HG02973 (cell line): ENCODE data around the gene KRTAP19-6.
"Not testable (repeated sequence)": the region's sequence is repeated elsewhere in the genome, so short reads cannot be mapped to it uniquely, and the experiment has no call there.

ENCODE experiments used
- ATAC-seq: cut with Tn5 transposase; IDR thresholded peaks from one replicate; pipeline ENCODE4 v1.9.1; 2021; ENCODE audit warnings: moderate library complexity; ENCODE audit not compliant: unreplicated experiment

KRTAP19-6 gene, protein sequence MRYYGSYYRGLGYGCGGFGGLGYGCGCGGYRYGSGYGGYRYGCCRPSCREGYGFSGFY

DNA sequence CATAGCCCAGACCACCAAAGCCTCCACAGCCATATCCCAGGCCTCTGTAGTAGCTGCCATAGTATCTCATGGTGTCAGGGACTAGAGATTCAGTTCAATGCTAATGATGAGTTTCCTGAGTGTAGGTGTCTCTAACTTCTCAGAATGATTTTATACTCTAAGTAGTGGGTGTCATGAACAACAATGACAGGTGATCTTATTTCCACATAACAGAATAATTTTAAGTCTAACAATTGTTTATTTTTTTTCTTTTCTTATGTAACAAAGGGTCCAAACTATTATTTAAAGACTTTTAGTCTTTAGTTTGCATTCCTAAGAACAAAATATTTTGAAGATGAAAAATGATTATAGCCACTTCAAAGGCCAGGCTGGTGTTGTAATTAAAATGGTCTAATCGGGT, at the start of gene KRTAP19-6:
Gene KRTAP19-6 (minus strand): TSS at position 101 of the 400 bp plus-strand sequence. CDS start 31 bp downstream, at position 70.
- ATAC-seq: no peak

DNA sequence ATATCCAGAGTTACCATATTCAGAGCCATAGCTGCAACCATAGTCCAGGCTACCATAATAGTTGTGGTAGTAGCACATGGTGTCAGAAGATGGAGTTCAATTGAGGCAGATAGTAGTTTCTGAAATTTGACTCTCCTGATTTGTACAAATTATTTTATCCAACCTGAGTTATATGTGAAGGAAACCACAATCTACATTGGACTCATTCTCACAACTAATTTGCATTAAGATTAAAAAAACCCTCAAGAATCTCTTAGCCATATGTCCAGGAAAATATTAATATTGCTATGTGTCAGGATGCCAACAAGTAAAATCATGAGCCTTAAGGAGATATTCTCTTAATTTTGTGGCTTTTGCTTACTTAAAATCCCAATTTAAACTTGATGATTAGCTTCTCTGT, 48.6 kb upstream of the KRTAP19-6 start, which contains the start of gene KRTAP22-2:
Gene KRTAP22-2 (minus strand): TSS at position 101 of the 400 bp plus-strand sequence.
- no peak for ATAC-seq

DNA sequence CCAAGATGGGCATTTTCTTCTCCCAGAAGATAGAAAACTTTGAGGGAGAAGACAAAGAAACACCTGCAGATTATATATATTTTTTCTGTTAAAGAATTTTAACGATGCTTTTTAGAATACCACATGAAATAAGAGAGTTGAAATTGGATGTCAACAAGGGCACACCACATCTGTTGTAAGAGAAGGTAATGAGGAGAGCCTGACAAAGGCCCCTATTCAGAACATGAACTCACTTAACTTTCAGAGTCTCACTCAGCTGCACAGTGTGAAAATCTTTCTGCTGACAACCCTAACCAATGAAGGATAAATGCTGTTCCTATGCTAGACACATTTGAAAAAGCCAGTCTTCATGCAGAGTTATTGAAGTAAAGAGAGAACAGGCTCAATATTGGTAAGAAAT, 41.2 kb upstream of the KRTAP19-6 start:
- no peak for ATAC-seq

DNA sequence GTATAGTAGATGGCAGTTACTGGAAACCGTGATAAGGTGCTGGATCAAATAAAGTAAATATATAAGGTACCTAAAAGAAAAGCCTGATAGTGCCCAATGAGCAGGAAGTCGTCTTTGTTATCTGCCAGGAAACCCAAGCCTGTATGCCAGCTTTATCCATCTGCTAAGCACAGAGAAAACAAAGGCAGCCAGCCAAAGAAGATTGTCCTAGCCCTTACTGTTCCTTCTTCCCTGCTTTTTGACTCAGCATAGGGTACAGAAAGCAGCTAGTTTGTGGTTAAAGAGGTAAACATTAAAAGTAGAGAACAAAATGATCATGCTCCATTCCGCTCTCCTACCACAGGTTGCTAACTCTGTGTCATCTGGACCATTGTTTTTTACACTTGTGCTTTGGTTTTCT, 38.5 kb upstream of the KRTAP19-6 start:
- ATAC-seq: no peak

DNA sequence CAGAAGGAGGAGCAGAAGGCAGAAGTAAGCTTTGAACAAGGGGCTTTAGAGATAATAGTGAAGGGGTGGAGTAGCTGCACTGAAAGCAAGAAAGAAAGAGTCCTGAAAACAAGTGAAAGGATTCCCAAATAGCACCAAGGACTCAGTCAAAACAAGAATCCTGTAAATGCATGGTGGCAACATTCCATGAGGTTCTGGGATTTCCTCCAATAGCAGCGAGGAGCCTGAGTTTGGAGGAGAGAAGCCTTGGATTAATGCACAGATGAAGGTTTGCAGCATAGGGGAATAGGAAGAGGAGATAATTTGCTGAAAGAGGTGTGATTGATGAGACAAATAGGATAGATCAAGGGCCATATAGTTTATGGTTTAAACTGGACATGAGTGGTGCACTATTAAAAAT, 37.7 kb upstream of the KRTAP19-6 start:
- no peak for ATAC-seq

DNA sequence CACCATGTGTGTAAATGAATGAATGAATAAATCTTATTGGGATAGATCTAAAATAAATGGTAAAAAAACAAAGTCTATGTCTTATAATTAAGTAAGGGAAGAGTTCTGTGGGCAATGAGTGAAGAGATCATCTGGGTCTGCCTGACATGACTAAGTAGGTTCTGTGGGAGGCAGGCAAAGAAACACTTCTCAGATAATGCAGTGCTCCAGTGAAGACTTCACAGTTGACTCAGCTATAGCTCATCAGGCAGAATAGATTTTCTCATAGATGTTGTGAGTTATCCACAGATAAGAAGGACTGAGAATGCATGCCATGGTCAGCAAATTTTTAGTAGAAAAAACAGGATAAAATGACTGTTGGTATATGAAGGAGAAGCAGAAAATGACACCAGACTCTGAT, 36.1 kb upstream of the KRTAP19-6 start:
- ATAC-seq: no peak

DNA sequence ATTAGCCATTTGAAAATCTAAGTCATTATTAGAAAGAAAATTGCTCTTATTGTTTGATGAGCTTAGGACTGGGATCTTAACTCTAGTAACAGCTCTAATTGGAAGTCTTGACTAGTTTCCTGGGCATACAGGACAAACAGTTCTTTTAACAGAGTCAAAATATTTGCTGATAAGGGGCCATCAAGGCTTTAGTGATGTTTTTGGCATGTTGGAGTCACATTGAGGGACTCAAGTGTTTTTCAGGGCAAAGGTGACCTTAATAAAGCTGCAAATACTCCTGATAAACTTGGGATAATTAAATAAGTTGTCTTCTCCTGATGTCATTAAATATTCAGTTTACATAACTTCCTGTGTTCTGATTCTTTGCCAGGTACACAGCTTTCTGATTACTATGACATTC, 26.0 kb upstream of the KRTAP19-6 start:
- ATAC-seq: no peak

DNA sequence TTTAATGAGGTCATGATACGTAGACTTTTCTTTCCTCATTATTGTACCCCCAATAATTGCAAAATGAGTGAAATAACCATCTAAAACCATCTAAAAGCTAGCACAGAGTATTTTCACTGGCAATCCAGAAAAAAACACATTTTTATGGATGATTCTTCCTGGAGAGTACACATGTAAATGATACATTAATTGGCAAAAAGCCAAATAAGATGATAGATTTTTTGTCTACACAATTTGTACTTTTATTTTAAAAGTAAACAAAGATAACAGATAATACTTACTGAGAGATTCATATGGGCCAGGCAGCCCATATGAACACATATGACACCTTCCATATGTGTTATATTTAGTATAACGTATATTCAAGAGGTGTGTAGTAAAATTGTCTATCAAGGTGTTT, 22.0 kb upstream of the KRTAP19-6 start:
- ATAC-seq: no peak

DNA sequence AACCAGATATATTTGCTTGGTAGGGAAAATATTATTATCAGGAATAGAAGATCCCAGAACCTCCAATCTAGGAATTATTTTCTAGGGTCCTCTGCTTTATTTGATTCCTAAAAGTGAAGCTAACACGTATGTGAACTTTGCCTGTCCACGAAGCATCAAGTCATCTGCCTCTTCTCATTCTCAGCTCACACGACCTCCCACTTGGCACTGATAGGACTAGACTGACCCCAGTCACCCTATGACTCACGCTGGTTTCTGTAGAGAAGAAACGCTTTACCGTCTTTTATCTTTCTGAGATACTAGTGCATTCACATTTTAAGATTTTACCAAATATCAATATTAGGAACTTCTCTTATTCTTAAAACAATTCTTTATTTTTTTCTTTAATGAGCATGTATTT, 21.4 kb upstream of the KRTAP19-6 start:
- no peak for ATAC-seq

DNA sequence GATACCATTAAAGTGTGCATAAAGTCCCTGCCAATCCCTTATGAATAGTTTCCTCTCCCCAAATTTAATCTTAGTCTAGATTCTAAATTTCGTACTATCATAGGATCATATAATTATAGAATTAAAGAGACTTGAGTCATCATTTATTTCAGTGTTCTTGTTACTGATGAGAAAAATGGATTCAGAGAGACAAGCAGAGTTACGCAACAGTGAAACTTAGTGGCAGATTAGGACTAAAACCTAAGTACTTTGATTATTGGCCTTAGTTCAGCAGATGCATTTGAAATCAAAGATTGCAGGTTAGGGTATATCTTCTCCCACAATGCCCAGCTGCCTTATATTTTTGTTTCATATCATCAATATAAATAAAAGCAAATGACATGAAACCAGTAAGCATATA, 20.3 kb upstream of the KRTAP19-6 start:
- no peak for ATAC-seq

DNA sequence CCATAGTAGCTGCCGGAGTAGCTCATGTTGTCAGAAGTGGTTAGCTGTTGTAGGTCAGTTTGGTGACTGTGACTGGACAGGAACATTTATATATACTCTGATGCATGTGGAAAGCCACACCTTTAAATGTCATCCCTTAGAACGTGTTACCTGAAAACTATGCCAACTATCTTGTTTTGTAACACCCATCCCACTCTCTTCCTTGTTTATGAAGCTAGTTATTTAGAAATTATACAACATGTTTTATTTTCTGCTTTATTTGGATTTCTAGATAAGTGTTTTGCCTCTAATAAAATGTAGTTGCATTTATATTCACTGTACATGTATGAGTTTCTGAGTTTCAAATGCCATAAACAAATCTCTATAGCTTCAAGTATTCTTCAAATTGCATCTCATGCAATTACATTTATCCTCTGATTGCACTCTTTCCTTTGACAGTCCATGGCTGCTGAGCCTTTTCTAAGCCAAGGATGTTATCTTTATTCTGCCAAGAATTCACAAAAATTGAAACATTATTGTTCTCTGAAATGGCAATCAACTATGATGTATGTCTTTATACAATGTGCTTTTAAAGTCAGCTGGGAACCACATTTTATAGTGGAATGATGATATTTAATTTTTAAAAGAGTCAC, 19.7 kb upstream of the KRTAP19-6 start, which contains the start of gene KRTAP19-7:
Gene KRTAP19-7 (minus strand): TSS at position 51 of the 632 bp plus-strand sequence. CDS start 25 bp downstream, at position 26.
- no peak for ATAC-seq

DNA sequence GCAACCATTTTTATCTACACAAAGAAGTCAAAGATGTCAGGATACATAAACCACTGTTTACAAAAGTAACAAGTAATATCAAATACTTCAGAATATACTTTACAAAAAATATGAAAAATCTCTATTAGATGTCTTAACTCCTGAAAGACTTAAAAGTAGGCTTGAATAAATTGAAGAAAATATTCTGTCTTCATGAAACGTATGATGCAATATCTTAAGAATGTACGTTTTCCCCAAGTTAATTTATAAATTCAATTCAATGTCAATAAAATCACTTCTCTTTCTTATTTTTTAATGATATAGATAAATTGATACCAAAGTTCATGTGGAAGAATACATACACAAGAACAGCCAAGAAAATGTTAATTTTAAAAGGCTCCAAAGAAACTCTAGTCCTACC, 13.4 kb upstream of the KRTAP19-6 start:
- ATAC-seq: no peak

DNA sequence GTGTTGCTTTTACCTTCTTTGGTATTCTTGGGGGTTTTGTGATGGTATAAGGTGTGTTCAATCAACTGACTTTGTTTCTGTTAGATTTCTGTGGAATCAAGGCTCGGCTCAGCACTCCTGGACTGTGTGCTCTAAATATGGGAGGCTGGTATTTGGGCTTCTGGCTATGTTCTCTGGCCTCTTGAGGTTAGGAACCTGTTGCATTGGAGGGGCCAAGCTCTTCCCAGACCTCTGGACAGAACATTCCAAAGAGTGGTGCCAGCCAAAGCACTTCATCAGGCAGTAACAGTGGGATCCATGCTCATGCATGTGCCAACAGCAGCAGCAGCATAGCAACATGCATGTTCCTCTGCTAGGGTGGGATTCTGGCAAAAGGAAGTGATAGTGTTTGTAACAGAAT, 11.1 kb upstream of the KRTAP19-6 start:
- ATAC-seq: no peak

DNA sequence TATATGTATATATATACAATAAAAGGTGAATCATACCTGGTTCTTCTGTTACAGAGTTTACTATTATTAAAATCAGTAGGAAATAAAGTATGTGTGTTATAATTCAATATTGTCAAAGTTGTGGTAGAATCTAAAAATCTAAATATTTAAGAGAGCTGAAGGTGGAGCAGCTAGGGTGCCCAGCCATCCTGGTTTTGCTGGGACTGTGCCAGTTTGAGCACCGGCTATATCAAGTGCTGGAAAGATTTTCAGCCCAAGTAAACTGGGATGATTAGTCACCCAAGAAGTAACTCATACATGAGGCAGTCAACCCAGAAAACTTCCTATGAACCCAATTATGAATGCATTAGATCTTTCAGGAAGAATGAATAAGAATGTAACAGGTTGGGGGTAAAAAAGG, 22.8 kb downstream of the KRTAP19-6 start:
- ATAC-seq: no peak

DNA sequence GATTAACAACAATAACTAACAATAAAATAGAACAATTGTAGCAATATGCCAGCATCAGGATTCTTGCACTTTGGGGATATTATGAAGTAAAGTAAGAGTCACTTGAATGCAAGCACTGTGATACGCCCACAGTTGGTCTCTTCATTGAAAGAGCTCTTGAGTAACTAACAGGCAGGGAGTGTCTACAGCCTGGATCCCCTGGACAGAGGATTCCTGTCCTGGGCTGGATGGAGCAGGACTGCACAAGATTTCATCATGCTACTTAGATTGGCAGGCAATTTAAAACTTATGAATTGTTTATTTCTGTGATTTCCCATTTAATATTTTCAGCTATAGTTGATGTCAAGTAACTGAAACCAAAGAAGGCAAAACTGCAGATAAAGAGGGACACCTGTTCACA, 26.0 kb downstream of the KRTAP19-6 start:
- no peak for ATAC-seq

DNA sequence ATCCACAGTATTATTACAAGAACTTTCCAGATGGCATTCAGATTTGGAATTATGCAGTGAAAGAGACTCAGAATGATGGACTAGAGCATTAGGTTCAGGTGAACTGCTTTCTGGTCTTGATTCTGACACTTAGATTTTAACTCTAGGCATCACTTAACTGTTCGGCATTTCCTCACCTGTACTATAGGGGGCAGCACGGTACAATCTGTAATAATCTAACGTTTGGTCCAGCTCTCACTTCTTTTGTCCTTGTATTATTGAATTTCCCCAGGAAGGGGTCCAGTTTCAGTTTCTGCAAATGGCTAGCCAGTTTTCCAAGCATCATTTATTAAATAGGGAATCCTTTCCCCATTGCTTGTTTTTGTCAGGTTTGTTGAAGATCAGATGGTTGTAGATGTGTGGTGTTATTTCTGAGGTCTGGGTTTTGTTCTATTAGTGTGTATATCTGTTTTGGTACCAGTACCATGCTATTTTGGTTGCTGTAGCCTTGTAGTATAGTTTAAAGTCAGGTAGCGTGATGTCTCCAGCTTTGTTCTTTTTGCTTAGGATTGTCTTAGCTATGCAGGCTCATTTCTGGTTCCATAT, 36.0 kb downstream of the KRTAP19-6 start:
- not testable (repeated sequence) for ATAC-seq

DNA sequence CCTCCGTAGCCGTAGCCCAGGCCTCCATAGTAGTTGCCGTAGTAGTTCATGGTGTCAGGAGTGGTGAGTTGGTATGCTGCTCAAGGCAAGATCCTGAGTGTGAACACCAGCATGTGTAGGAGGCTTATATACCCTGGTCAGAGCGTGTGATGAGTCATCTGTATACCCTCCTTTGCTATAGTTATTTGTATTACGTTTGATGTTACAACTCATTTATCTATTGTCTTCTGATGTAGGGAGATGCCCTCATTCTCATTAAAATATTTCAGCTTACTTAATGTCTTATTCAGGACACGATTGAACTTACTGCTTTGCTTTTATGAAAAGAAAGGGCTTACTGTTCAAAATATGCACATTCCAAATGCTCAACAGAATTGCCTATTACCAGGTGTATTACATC, 39.6 kb downstream of the KRTAP19-6 start, which contains the start of gene KRTAP19-5:
Gene KRTAP19-5 (minus strand): TSS at position 101 of the 400 bp plus-strand sequence. CDS start 51 bp downstream, at position 50.
- ATAC-seq: no peak

DNA sequence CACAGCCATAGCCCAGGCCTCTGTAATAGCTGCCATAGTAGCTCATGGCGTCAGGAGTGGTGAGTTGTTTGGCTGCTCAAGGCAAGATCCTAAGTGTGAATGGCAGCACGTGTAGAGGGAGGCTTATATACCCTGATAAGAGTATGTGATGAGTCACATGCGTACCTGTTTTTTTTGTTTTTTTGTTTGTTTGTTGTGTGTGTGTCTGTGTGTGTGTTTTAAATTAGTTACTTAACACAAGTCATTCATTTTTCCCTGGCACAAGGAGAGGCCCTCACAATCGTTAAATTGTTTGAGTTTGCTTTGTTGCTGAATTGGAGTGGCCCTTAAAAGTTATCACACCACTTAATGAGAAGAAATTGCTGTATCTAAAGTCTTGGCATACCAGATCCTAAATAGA, 44.6 kb downstream of the KRTAP19-6 start, which contains the start of gene KRTAP19-4:
Gene KRTAP19-4 (minus strand): TSS at position 101 of the 400 bp plus-strand sequence. CDS start 55 bp downstream, at position 46.
- ATAC-seq: no peak

DNA sequence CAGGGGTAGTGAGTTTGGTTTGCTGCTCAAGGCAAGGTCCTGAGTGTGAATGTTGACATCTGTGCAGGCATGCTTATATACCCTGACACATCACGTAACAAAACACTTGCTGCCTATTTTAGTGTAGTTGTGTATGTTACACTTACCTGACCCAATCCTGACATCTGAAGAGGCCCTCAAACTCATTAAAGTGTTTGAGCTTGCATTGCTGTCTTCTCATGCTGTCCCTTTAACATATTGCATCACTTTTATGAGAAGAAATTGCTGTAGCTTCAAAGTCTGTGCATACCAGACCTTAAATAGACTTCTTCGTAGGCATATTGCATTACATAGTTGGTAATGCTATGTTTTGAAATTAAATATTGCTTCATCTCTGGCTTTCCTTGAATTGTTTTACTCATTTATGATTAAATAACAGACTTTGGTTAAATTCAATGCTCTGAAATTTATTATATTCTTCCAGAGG, 49.7 kb downstream of the KRTAP19-6 start, which contains the start of gene KRTAP19-3:
Gene KRTAP19-3 (minus strand): TSS at position 51 of the 466 bp plus-strand sequence. CDS start 56 bp downstream, outside the sequence.
- no peak for ATAC-seq
